Measurements from ENCODE around the gene PPP1CA. TPM values are rescaled to one million over a fixed set of nuclear protein-coding genes. Genes with fewer than 3 reads are reported as not detected.

PPP1CA gene
- 100 to 1,000 TPM; 168 to 215 TPM for total RNA-seq

GRCh38 chr11:67401495-67402191, at the start of gene PPP1CA:
Gene PPP1CA, minus strand, starts transcription at chr11:67401858. Its CDS starts 76 bp downstream, at chr11:67401782.
- H3K9me3 ChIP-seq: no peaks in the 10 kb centered on the region
- DNase-seq (ENCODE audit: low spot score): peak; percentile 86
- peak within 1 kb of the TSS; percentile 67 to 94 for H3K4me3 ChIP-seq
- intact Hi-C loops (cut with DNase I): loop anchor here (5.0 kb wide), 2 partner anchors 66 to 106 kb away; partner anchors contain the start of genes CDK2AP2, PITPNM1 and TMEM134
- TF ChIP-seq CTCF (IDR thresholded peaks at IDR 0.05) (peak; percentile 38 to 82 (median 42)), POLR2AphosphoS5 (IDR thresholded peaks at IDR 0.05) (peak; percentile 69), POLR2A (IDR thresholded peaks at IDR 0.05) (peak; percentile 67)
- peak within 1 kb of the TSS; percentile 86 to 96 for H3K27ac ChIP-seq
- peaks cover 15% of the 10 kb centered on the region for H3K4me1 ChIP-seq (replicated peaks)
- H3K27me3 ChIP-seq (replicated peaks; ENCODE audit: insufficient read depth): no peaks in the 10 kb centered on the region
- H3K36me3 ChIP-seq: peaks cover 6 to 13% of the 10 kb centered on the region in 2 donors
- WGBS: 3% methylated on average over 36 of the region's 73 CpGs

- Histone ChIP-seq H3K9me3 (no peaks in the 10 kb centered on the region), H3K4me1 (replicated peaks) (no peaks in the 10 kb centered on the region), H3K36me3 (no peaks in the 10 kb centered on the region), H3K27ac (no peak overlapping the region), H3K4me3 (no peak overlapping the region), H3K27me3 (replicated peaks; ENCODE audit: insufficient read depth) (no peaks in the 10 kb centered on the region)
- no peak for DNase-seq (ENCODE audit: low spot score)
- WGBS: 90% methylated on average over 25 of the region's 25 CpGs
- TF ChIP-seq CTCF (IDR thresholded peaks at IDR 0.05): no peak
- no peak for TF ChIP-seq POLR2A (IDR thresholded peaks at IDR 0.05)
- no peak for TF ChIP-seq POLR2AphosphoS5 (IDR thresholded peaks at IDR 0.05)
- intact Hi-C loops (cut with DNase I): no loop called here
Observed at GRCh38 chr11:67450796-67451657, 49.4 kb upstream of the PPP1CA start.

GRCh38 chr11:67449116-67449844, 47.6 kb upstream of the PPP1CA start:
- no peaks in the 10 kb centered on the region for H3K36me3 ChIP-seq
- no peak overlapping the region for H3K4me3 ChIP-seq
- no peak for DNase-seq (ENCODE audit: low spot score)
- intact Hi-C loops (cut with DNase I): no loop called here
- TF ChIP-seq POLR2A (IDR thresholded peaks at IDR 0.05) (no peak), CTCF (IDR thresholded peaks at IDR 0.05) (no peak), POLR2AphosphoS5 (IDR thresholded peaks at IDR 0.05) (no peak)
- WGBS: 85% methylated on average over 9 of the region's 9 CpGs
- no peaks in the 10 kb centered on the region for H3K4me1 ChIP-seq (replicated peaks)
- H3K27me3 ChIP-seq (replicated peaks; ENCODE audit: insufficient read depth): no peaks in the 10 kb centered on the region
- H3K9me3 ChIP-seq: no peaks in the 10 kb centered on the region
- no peak overlapping the region for H3K27ac ChIP-seq

- Histone ChIP-seq H3K9me3 (no peaks in the 10 kb centered on the region), H3K4me3 (no peak overlapping the region), H3K4me1 (replicated peaks) (no peaks in the 10 kb centered on the region), H3K36me3 (no peaks in the 10 kb centered on the region), H3K27me3 (replicated peaks; ENCODE audit: insufficient read depth) (no peaks in the 10 kb centered on the region), H3K27ac (no peak overlapping the region)
- WGBS: 94% methylated on average over 7 of the region's 7 CpGs
- intact Hi-C loops (cut with DNase I): no loop called here
- no peak for DNase-seq (ENCODE audit: low spot score)
- no peak for TF ChIP-seq POLR2A (IDR thresholded peaks at IDR 0.05)
- TF ChIP-seq POLR2AphosphoS5 (IDR thresholded peaks at IDR 0.05): no peak
- TF ChIP-seq CTCF (IDR thresholded peaks at IDR 0.05): no peak
Observed at GRCh38 chr11:67448220-67448609, 46.6 kb upstream of the PPP1CA start.
